Fibroblast of pulmonary artery (primary cell): ENCODE results near the gene ZCCHC3.
"Not testable (repeated sequence)": the region's sequence is repeated elsewhere in the genome, so short reads cannot be mapped to it uniquely, and the experiment has no call there.

Experiments
- DNase-seq: peaks from one replicate; pipeline ENCODE4 v3.0.0-alpha.2; 2010; ENCODE audit warnings: low read depth
- H3K4me3 ChIP-seq: replicated peaks from 2 replicates; pipeline ENCODE4 v1.5.1; 2011; ENCODE audit warnings: low read depth, mild to moderate bottlenecking, control low read depth, low read length, moderate library complexity
- CTCF ChIP-seq: IDR thresholded peaks from 2 replicates; pipeline ENCODE4 v1.5.1; 2011; ENCODE audit warnings: mild to moderate bottlenecking, control low read depth, low read length, inconsistent platforms; ENCODE audit errors: missing control alignments

Gene ZCCHC3

DNA sequence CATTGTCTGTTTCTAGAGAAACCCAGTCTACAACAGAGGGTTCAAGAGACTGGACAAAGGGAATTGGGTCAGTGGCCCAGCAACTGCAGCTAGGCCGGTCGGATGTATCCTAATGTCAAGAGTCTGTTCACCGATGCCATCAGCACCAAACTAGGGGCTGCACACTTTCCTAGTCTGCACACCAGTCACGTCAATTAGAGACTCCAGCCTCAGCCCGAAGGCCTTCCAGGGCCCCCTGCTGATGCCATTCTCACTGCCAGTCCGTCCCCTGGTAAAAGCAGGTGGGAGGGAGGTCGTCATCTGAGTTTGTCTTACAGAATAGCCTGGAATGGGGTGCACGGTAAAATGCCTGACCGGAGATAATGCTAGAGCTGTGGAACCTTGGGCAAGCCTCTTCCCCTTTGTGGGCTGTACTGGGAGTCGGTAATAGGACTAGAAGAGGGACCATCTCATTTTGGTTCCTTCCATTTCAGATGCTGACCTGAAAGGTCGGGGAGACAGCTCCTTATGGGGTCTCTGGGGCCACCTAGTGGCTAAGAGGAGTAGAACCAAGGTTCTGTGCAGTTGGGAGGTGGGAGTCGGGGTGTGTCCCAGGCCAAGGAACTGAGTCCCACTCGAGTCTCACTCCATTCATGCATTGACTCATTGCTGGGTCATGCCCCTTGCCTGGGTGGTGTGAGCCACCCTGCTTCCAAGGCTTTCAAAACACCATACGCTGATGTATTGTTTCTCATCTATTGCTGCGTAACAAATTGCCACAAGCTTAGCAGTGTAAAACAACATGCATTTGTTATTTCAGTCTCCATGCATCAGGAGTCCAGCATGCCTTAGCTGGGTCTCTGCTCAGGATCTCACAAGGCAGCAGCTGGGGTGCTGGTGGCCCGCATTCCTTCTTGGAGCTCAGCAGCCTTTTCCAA lies 33.1 kb downstream of the ZCCHC3 start:
- TF ChIP-seq CTCF, result peak; percentile 92
- DNase-seq, result peak; percentile 75

DNA sequence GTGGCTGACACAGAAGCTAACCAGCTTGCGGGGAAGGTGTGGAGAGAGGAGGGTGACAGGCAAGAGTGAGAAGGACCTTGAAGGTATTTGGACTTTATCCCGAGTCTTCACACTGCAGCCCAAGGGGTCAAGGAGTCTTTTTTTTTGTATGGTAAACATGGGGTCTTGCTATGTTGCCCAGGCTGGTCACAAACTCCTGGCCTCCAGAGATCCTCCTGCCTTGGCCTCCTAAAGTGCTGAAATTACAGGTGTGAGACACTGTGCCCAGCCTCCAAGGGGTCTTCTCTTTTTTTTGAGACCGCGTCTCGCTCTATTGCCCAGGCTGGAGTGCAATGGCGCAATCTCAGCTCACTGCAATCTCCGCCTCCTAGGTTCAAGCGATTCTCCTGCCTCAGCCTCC lies 37.2 kb downstream of the ZCCHC3 start:
- DNase-seq, result no peak
- no peak overlapping the region for H3K4me3 ChIP-seq
- TF ChIP-seq CTCF, result no peak

More for the DNA sequence above, 33.1 kb downstream of the ZCCHC3 start:
- H3K4me3 ChIP-seq, result no peak overlapping the region

DNA sequence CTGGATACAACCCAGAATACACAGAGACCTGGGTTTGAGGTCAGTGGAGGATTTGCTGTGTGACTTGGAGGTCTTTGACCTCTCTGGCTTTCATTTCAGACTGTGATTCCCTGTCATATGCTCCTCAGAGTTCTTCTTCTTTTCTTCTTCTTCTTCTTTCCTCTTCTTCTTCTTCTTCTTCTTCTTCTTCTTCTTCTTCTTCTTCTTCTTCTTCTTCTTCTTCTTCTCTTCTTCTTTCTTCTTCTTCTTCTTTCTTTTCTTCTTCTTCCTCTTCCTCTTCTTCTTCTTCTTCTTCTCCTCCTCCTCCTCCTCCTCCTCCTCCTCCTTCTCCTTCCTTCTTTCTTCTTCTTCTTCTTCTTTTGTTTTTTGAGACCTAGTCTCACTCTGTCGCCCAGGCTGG lies 38.7 kb downstream of the ZCCHC3 start:
- DNase-seq, H3K4me3 ChIP-seq: not testable (repeated sequence)

- DNase-seq, result peak; percentile 86
- no peak for TF ChIP-seq CTCF
- H3K4me3 ChIP-seq, result no peak overlapping the region
Measured at GRCh38 chr20:341682-342081, 44.3 kb downstream of the ZCCHC3 start.

DNA sequence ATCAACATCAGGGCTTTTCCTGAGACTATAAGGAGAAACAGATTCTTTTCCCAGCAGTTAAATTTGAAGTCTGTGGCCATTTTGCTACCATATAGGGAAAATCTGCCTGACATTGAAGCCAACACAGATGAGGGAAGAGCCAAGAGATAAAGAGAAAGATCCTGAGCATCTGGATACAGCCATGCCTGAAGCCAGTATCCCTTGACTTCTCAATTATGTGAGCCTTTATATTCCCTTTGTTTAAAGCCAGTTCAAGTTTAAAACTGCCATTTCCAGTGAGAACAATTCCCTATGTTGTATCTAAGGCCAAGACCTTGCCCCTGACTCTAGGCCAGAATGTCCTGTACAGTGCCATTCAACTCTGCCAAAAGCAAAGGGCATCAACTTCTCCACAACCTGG lies 45.7 kb downstream of the ZCCHC3 start:
- no peak for DNase-seq
- no peak overlapping the region for H3K4me3 ChIP-seq
- TF ChIP-seq CTCF, result no peak

DNA sequence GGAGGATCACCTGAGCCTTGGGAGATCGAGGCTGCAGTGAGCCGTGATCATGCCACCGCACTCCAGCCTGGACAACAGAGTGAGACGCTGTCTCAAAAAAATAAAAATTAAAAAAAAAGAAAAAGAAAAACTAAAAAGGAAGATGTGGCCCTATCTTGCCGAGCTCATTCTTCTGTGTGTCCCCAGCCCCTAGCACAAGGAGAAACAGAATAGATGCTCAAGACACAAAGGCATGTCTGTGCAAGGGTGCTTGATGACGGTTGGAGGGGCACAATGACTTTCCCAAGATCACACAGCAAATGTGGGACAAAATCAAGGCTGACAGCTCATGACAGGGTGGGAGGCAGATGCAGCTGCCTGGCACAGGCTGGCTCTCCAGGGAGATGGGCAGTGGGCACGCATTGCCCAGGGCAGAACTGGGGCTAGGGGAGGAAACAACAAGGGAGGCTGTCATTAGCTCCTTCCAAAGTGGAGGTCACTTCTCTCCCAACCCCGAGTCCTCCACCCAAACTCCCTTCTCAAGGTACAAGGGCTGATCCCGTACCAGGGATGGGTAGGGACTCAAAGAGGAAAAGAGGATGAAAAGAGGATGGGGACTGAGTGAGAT lies 48.8 kb downstream of the ZCCHC3 start:
- DNase-seq, result no peak
- no peak for TF ChIP-seq CTCF
- H3K4me3 ChIP-seq, result peak overlapping the region; percentile 80

DNA sequence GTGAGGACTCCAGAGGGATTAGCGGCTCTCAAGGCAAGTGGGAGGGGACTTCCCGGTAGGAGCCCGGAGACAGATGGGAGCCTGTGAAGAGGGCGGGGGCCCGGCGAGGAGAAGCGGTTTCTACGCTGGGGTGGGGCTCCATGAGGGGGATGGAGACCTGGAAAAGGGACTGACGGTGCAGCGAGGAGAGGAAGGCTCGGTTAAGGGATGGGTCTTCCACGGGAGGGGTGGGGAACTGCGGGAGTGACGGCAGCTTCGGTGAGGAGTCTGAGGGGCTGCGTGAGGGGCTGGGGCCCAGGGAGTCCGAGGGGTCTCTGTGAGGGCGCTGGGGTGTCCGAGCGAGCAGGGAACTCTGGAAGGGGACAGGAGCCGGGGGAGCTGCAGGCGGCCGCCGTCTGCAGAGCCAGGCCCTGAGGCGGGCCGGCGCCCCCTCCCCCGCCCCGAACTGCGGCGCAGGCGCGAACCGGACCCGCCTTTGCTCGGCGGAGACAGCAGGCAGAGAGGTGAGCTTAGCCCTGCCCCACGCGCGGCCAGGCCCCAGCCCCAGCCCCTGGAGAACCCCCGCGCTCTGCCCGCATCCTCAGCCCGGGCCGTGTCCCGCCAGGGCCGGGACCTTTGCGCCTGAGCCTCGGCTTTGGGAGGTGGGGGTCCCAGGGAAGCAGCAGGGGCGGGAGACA lies 49.4 kb downstream of the ZCCHC3 start, which contains the start of gene NRSN2:
Gene NRSN2, plus strand, starts transcription at position 472 of the 677 bp plus-strand sequence. CDS start 2,533 bp downstream, outside the sequence.
- peak within 1 kb of the TSS; percentile 80 for H3K4me3 ChIP-seq
- TF ChIP-seq CTCF, result no peak
- peak; percentile 66 for DNase-seq
